Right lobe of liver (tissue), 6 donors: ENCODE data around the gene SF1. TPM values are rescaled to one million over a fixed set of nuclear protein-coding genes. Genes with fewer than 3 reads are reported as not detected.
A peak's percentile ranks its signal among the peaks of the same experiment; 100 is the strongest.

Experiments
- ATAC-seq, 4 donors: fragments of 200-7000 bp; cut with Tn5 transposase; one replicate each; pipeline ENCODE4 v1.9.1; 2020; ENCODE audit warnings: mild to moderate bottlenecking in 4 of 4, moderate library complexity in 4 of 4
- DNase-seq, 3 donors: peaks; one replicate each; pipeline ENCODE4 v3.0.0-alpha.2; 2020
- H3K27ac ChIP-seq, 3 donors: fragments of 200-600 bp; one replicate each; pipeline ENCODE4 v1.8.0; 2022
- H3K27me3 ChIP-seq, 2 donors: fragments of 200-600 bp; one replicate each; pipeline ENCODE4 v1.8.0; 2022
- H3K36me3 ChIP-seq, 4 donors: fragments of 200-600 bp; sonication (generic) in 1 of 4; one replicate each; pipeline versions ENCODE4 v1.5.1 to v1.8.0; 2017 to 2022; ENCODE audit warnings: control low read depth in 1 of 4
- H3K4me1 ChIP-seq, 4 donors: fragments of 200-600 bp; sonication (generic) in 1 of 4; one replicate each; pipeline versions ENCODE4 v1.5.1 to v1.8.0; 2017 to 2022; ENCODE audit warnings: control low read depth in 1 of 4
- H3K4me3 ChIP-seq, 3 donors: fragments of 200-600 bp; one replicate each; pipeline ENCODE4 v1.8.0; 2022
- H3K9me3 ChIP-seq, 4 donors: fragments of 200-600 bp; sonication (generic) in 1 of 4; one replicate each; pipeline versions ENCODE4 v1.5.1 to v1.8.0; 2017 to 2022; ENCODE audit warnings: control low read depth in 1 of 4
- CTCF ChIP-seq, 4 donors: fragments of 200-600 bp in 3 of 4; fragments of 450-650 bp in 1 of 4; IDR thresholded peaks; one replicate each; pipeline versions ENCODE4 v1.5.1 to v1.8.0; 2016 to 2022; ENCODE audit warnings: antibody characterized with exemption in 4 of 4, mild to moderate bottlenecking in 2 of 4
- POLR2A ChIP-seq: fragments of 450-650 bp; IDR thresholded peaks from one replicate; pipeline ENCODE4 v1.6.1; 2017; ENCODE audit warnings: antibody characterized with exemption, mild to moderate bottlenecking
- WGBS: methylation state at CpG from one replicate; pipeline ENCODE4 v1.1.6; 2018; ENCODE audit warnings: low coverage, low lambda C conversion rate; ENCODE audit not compliant: insufficient coverage; ENCODE audit errors: missing lambda C conversion rate; 5-methylcytosine and 5-hydroxymethylcytosine counted together
- intact Hi-C, 2 donors: fragments of 100-400 bp; cut with DNase I; formaldehyde crosslinking; loops; one replicate each; pipeline versions ENCODE4 v1.11.2 to v1.14.1; 2022
- total RNA-seq, 6 experiments: library from RNA; depleted of rRNA in 2 of 6; stranded (reverse); fragments of >200 nt in 2 of 6; fragmentation: NEBNext Ultra II Directional in 3 of 6; extraction: Animal tissue kit (Norgen Biotek cat#: 25700) in 3 of 6; gene quantifications; one replicate each; pipeline versions ENCODE4 v1.1.0 to v1.2.4, GENCODE V29; 2016 to 2023
- donor health status: DM: no; HTN: yes; CAD: no.
- donor health status: DM: no; HTN: no; CAD: no.
- donor health status: DM: no; HTN: no; CAD: no.
- donor health status: DM: no; HTN: yes; CAD: no.
- donor health status: DM: no; HTN: yes; CAD: no.

SF1 gene
- total RNA-seq, 6 experiments from 2014 or later, result 92.7 to 164 (median 141) TPM

- Histone ChIP-seq H3K36me3 (no peaks in the 10 kb centered on the region), H3K9me3 (no peaks in the 10 kb centered on the region), H3K27ac (peak overlapping the region in 1 of 3 donors; percentile 23), H3K4me1 (no peaks in the 10 kb centered on the region), H3K27me3 (no peaks in the 10 kb centered on the region), H3K4me3 (no peak overlapping the region)
- ATAC-seq (peak in 2 of 4 donors; percentile 36 to 38), DNase-seq (peak in 1 of 3 donors; percentile 39)
- WGBS, result 33% methylated on average over 4 of the region's 11 CpGs
- TF ChIP-seq POLR2A (no peak), CTCF (IDR thresholded peaks at IDR 0.05) (no peak)
- intact Hi-C loops, result loop anchor here in 1 of 2 donors (5.0 kb wide), 1 partner anchor 44 kb away; no protein-coding TSS in a partner anchor
These were observed 15.2 kb upstream of the SF1 start for GRCh38 chr11:64793271-64794160.

DNA sequence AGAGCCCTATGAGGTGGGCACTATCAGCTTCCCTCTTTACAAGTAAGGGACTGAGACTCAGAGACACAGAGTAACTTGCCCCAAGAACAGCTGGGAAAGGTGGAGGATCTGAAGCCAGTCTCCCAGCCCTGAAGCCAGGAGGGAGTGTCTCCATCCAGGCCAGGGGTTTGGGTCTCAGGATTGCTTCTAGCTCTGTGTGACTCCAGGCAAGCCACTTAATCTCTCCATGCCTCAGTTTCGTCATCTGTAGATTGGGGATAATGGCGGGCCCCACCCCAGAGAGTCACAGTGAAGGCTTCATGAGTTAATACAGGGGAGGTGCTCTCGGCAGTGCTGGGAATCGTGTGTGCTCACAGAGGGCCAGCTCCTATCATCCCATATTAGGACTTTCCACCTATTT, 14.1 kb upstream of the SF1 start:
- Histone ChIP-seq H3K27me3 (no peaks in the 10 kb centered on the region), H3K4me1 (no peaks in the 10 kb centered on the region), H3K4me3 (no peak overlapping the region), H3K36me3 (no peaks in the 10 kb centered on the region), H3K9me3 (no peaks in the 10 kb centered on the region), H3K27ac (no peak overlapping the region)
- no peak for ATAC-seq
- DNase-seq, result peak in 1 of 3 donors; percentile 16
- intact Hi-C loops, result loop anchor here in 1 of 2 donors (5.0 kb wide), 1 partner anchor 45 kb away; no protein-coding TSS in a partner anchor
- WGBS, result 93% methylated on average over 3 of the region's 4 CpGs
- TF ChIP-seq CTCF (IDR thresholded peaks at IDR 0.05) (no peak), POLR2A (no peak)

DNA sequence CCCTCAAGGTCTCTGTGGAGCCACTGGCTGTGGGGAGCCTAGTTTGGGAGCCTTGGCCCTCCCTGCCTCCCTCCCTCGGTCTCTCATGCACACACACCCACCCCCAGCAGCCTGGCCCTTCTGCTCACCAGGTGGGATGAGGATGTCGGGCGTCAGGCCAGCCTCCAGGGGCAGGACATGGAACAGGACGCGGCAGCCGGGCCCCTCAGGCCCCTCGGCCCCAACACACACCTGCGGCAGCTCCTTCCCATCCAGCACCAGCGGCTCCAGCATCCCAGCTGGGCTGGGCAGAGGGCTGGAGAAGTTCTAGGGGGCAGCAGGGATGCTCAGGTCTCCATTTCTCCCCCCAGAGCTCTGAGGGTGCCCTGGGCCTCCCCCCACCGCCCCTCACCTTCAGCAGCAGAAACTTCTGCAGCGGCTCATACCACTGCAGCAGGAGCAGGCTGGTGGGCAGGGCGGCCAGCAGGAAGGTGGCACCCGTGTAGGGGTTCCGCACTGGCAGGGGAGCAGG, 13.5 kb upstream of the SF1 start:
- DNase-seq (peak in 1 of 3 donors; percentile 51), ATAC-seq (no peak)
- Histone ChIP-seq H3K4me1 (no peaks in the 10 kb centered on the region), H3K9me3 (no peaks in the 10 kb centered on the region), H3K27ac (no peak overlapping the region), H3K4me3 (no peak overlapping the region), H3K36me3 (no peaks in the 10 kb centered on the region), H3K27me3 (no peaks in the 10 kb centered on the region)
- no peak for TF ChIP-seq POLR2A
- TF ChIP-seq CTCF (IDR thresholded peaks at IDR 0.05), result no peak
- no CpG with 5 or more reads among the region's 14 CpGs for WGBS
- intact Hi-C loops, result loop anchor here in 1 of 2 donors (5.0 kb wide), 1 partner anchor 45 kb away; no protein-coding TSS in a partner anchor

DNA sequence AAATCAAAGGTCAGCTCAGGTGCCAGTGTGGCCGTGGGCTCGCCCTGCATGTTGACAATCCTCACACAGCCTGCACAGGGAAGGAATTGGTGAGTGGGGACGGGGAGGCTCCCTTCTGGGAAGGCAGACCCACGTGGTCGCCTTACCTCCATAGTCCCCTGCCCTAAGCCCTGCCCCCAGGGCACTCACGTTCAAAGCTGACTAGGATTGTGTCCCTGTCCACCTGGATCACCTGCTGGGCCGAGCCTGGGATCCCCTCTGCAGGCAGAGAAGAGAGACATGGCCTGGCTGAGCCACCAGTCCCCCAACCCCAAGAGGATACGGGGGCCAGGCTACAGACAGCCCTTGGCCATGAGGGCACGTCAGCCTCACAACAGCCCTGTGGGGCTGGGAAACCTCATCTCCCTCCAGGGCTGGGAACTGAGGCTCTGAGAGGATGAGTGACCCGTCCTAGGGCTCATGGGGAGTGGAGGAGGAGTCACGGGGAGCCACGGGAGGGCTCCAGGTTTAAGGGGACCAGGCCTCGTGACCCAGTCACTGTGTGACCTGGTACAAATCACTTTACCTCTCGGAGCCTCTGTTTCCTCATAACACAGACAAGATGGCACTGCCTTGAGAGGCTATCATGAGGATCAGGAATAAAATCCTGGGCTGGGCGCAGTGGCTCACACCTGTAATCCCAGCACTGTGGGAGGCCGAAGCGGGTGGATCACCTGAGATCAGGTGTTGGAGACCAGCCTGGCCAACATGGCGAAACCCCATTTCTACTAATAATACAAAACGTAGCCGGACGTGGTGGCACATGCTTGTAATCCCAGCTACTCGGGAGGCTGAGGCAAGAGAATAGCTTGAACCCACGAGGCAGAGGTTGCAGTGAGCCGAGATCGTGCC, 12.1 kb upstream of the SF1 start:
- no peaks in the 10 kb centered on the region for H3K4me1 ChIP-seq
- ATAC-seq (no peak), DNase-seq (peak in 1 of 3 donors; percentile 37)
- no peak overlapping the region for H3K4me3 ChIP-seq
- H3K36me3 ChIP-seq, result no peaks in the 10 kb centered on the region
- intact Hi-C loops, result loop anchor here in 1 of 2 donors (5.0 kb wide), 1 partner anchor 47 kb away; no protein-coding TSS in a partner anchor
- no peak overlapping the region for H3K27ac ChIP-seq
- TF ChIP-seq POLR2A (no peak), CTCF (IDR thresholded peaks at IDR 0.05) (no peak)
- no peaks in the 10 kb centered on the region for H3K9me3 ChIP-seq
- WGBS, result 81% methylated on average over 7 of the region's 25 CpGs
- no peaks in the 10 kb centered on the region for H3K27me3 ChIP-seq
